DMS 273 (cell line): ENCODE measurements around the gene TES.
A peak's percentile ranks its signal among the peaks of the same experiment; 100 is the strongest.

Experiments used
- DNase-seq: peaks from one replicate; lab custom pipeline; 2025; ENCODE audit not compliant: unreplicated experiment; lab: John Stamatoyannopoulos, UW

The TES gene

DNA sequence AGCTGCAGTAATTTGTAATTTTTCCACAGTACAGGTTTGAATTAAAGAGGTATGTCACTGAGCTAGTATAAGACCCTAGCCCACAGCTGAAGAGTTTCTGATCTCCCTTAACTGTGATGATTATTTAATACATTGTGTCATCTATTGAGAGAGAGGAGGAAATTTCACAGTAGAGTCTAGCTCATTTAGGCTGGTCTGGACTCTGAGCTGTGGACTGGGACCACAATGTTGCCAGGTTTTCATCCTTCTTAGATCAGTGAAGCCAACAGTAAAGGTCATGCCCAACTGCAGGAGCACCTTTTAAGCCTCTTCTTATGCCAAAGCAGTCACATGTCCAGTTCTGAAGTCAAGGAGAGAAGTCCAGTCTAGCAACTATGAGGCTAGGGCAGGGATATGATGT lies 8.9 kb downstream of the TES start:
- DNase-seq, result no peak

GRCh38 chr7:116219834-116220233 lies 9.5 kb downstream of the TES start:
- DNase-seq, result no peak

DNA sequence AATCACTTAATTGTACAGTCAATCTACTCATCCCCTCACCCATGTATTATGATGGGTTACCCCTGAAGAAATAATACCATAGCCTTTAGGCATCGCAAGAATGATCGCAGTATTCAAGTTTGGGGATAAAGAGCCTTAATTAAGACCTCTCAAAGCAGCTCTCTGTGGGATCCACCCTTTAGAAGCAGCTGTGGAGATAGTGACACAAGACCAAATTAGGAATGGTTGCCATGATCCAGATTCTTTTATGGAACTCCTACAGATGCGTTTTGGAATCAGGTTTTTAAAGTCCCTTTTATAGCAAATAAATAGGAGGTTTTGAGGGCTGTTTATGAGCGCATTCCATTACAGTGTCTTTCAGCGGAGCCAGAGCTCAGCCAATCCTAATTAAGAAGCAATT lies 12.2 kb downstream of the TES start:
- DNase-seq, result no peak

GRCh38 chr7:116223588-116223987 lies 13.2 kb downstream of the TES start:
- no peak for DNase-seq

- DNase-seq, result no peak
These were observed 14.3 kb downstream of the TES start for GRCh38 chr7:116224492-116225098.

- no peak for DNase-seq
These were observed 15.5 kb downstream of the TES start for GRCh38 chr7:116225860-116226259.

- no peak for DNase-seq
These were observed 16.3 kb downstream of the TES start for GRCh38 chr7:116226664-116227063.

DNA sequence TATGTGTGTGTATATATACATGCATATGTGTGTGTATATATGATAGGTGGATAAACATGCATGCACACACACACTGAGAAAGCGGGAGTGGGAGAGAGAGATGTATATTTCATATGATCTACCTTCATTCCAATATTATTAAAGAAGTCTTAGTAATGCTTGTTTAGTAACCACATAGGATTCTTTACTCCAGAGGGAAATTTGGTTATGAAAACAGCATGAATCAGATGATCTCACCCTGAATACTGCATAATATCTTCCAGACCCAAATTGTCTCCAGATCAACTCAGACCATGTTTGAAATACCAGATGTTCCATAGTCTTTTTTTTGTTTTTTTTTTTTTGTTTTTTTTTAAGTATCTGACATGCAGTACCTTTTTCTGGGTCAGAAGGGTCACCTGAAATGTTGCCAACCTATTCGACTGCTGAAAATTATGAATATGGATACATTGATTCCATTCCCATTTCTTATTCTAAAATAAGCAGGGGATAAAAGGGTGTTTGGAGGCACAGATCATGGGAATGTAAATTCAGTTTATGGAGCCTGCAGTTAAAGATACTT lies 17.4 kb downstream of the TES start:
- no peak for DNase-seq

- DNase-seq, result no peak
These were observed 17.9 kb downstream of the TES start for GRCh38 chr7:116228241-116228640.

GRCh38 chr7:116229366-116229765 lies 19.0 kb downstream of the TES start:
- DNase-seq, result no peak

- no peak for DNase-seq
These were observed 20.1 kb downstream of the TES start for GRCh38 chr7:116230191-116231005.

DNA sequence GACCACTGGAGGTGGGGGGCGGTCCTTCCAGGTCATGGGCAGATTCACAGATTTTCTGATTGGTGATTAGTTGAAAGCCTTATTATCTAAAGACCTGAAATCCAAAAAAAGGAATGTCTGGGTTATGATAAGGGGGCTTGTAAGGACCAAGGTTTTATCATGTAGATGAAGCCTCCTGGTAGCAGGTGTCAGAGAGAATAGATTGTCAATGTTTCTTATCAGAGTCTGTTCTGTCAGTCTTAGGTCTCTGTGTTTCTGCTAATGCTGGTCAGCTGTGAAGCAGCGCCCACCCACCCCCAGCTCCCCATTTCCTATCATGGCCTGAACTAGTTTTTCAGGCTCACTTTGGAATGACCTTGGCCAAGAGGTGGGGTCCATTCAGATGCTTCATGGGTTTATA lies 21.2 kb downstream of the TES start:
- no peak for DNase-seq

DNA sequence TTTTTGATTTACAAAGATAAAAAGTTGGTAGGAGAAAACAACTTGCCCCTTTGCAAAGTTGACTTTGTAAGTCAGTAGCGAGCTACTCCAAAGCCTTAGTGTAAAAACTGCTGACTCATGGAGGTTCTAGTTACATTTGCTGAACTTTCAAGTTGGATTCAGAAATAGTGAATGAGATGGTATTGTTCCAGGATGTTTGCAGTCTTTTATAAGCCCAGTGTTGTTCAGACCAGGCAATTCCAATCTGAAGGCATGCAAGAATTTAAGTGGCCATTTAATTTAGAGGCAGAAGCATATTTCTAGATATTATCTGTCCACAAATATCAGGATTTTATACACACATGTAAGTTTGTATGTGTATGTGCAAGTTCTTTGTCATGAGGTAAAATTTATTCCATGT lies 21.6 kb downstream of the TES start:
- no peak for DNase-seq

DNA sequence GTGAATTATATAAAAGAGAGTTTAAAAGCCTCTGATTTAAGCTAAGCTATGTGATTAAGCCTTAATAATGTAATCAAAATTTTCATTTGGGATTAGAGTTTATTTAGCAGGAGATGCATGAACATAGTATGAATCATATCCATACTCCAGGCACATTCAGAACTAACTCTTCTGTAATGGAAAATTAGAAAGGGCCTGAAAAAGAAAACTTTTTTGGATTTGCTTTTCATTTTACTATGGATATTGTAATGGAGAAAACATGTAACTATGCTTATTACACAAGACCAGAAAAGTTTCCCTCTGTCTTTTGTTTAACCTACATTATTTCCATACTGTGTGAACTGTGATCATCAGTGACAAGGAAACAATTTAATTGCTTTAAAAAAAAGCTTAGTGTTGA lies 22.0 kb downstream of the TES start:
- no peak for DNase-seq

GRCh38 chr7:116232920-116233319 lies 22.6 kb downstream of the TES start:
- no peak for DNase-seq

GRCh38 chr7:116234517-116235200 lies 24.3 kb downstream of the TES start:
- DNase-seq, result no peak

DNA sequence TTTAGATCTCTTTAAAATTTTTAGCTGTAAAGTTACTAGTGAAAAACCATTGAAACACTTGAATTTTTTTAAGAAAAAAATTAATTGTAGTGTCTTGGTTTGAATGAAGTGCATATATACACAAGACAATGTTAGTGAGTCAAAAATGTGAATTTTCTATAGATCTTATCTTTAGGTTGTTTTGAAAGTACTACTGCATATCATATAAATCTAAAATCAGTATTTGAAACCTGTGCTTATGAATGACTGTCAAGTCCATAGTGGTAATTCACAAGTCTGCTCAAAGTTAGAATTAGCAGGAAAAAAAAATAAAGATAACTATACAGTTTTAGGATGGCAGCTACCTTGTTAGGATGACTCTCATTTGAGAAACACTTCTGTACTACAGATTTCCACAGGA lies 25.0 kb downstream of the TES start:
- no peak for DNase-seq

GRCh38 chr7:116236020-116236630 lies 25.8 kb downstream of the TES start:
- DNase-seq, result peak; percentile 74

DNA sequence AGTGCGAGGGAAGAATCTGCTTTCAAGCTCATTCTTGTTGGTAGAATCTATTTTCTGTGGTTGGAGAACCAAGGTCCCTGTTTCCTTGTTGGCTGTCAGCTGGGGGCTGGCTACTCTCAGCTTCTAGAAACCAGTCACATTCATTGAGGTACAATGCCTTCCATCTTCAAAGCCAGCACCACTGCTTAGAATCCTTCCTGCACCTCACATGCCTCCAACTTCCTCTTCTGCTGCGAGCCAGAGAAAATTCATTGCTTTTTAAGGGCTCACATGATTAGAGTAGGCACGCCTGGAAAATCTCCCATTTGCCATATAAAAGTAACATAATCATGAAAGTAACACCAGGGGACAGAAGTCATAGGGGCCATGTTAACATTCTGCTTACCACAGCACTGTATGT lies 28.7 kb downstream of the TES start:
- DNase-seq, result no peak

DNA sequence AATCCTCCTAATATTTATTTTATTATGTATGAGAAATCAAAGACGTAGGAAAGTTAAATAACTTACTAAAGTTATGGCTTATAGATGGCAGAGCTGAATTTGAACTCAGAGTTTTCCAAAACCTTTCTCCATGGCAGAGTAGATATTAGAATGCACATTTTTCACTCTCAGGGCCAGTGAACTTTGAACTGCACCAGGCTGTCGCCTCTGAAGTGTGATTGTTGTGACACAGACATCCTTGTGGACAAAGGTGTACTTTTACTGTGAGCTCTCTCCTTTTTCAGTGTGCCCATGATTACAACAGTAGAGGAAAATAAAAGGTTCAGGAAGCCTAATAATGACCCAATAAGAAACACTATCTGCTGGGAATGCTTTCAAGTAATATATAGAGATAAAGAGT lies 29.1 kb downstream of the TES start:
- DNase-seq, result no peak

DNA sequence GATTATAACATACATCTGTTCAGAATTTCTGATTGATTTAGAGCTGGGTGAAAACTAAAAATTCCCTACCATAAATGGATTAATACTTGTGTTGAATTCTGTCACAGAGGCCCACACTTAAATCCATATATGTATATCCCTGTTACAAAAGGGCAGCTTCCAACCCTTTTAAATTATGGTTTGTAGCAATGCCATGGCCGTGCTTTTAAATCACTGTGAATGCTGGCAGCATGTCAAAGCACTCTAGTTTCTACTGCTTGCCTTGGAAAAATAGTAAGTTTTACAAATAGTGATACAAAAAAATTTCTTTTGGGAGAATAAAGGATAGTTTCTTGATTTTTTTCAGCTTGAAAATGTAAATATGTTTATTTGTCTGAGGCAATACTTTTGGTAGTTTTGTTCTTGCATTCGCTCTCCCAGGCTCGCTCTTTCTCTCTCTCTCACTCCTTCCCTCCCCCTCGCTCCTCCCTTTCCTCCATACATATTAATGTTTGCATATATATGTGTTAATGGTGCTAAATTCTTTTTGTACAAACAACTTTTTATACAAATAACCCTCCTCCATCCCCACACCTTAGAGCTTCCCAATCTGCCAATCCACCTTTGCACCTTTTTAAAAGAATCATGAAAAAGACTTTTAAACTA lies 29.8 kb downstream of the TES start:
- no peak for DNase-seq
